Stimulated activated CD8-positive, alpha-beta memory T cell treated with anti-CD3 and anti-CD28 coated beads, Interleukin-12 subunit alpha, Interleukin-12 subunit beta, amount 100 ng/mL, for 4 hours (primary cell): ENCODE data around the gene CYB561A3.

Experiments
- DNase-seq: peaks from one replicate; pipeline ENCODE4 v3.0.0-alpha.2; 2020; ENCODE audit warnings: low read depth

The CYB561A3 gene

GRCh38 chr11:61369372-61370348 lies 8.0 kb upstream of the CYB561A3 start:
- no peak for DNase-seq

GRCh38 chr11:61368646-61369045 lies 7.0 kb upstream of the CYB561A3 start:
- no peak for DNase-seq

- no peak for DNase-seq
Measured at GRCh38 chr11:61367406-61367805, 5.7 kb upstream of the CYB561A3 start.

- no peak for DNase-seq
Measured at GRCh38 chr11:61364012-61364675, 2.5 kb upstream of the CYB561A3 start.

DNA sequence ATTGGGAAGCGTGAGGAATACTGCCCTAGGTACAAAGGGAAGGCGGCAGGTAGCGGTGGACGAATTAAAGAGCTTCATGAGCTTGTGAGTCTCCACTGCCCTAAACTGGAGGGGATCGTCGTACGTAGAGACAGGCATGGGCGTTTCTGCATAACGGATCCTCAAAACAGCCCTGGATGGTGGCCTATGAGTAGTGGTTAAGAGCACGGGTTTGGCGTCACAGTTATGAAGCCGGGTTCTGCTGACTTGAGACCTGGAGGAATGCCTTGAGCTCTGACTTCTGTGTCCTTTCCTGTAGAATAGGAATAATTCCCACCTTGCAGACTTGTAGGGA lies 827 bp upstream of the CYB561A3 start:
- no peak for DNase-seq

GRCh38 chr11:61361237-61361740 lies 393 bp downstream of the CYB561A3 start:
- no peak for DNase-seq

- no peak for DNase-seq
Measured at GRCh38 chr11:61359516-61359915, 2.2 kb downstream of the CYB561A3 start.

GRCh38 chr11:61358566-61358965 lies 3.1 kb downstream of the CYB561A3 start:
- no peak for DNase-seq

DNA sequence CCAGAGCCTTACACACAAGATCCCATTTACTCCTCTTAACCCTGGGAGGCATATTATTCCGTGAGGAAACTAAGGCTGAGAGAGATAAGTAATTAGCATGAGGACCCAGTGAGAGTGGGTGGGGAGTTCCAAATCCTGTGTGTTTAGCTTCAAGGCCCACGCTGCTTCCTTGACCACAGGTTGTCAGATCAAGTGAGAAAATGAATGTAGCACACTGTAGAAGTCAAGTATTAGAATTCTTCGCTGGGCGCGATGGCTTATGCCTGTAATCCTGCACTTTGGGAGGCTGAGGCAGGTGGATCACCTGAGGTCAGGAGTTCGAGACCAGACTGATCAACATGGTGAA lies 3.8 kb downstream of the CYB561A3 start:
- no peak for DNase-seq

GRCh38 chr11:61357233-61357893 lies 4.3 kb downstream of the CYB561A3 start:
- DNase-seq: no peak

- no peak for DNase-seq
Measured at GRCh38 chr11:61356706-61357105, 5.0 kb downstream of the CYB561A3 start.

GRCh38 chr11:61354208-61354607 lies 7.5 kb downstream of the CYB561A3 start:
- DNase-seq: no peak

- DNase-seq: no peak
Measured at GRCh38 chr11:61353131-61354067, 8.3 kb downstream of the CYB561A3 start.

GRCh38 chr11:61352038-61352437 lies 9.6 kb downstream of the CYB561A3 start:
- DNase-seq: no peak

- no peak for DNase-seq
Measured at GRCh38 chr11:61350803-61351202, 10.9 kb downstream of the CYB561A3 start.

DNA sequence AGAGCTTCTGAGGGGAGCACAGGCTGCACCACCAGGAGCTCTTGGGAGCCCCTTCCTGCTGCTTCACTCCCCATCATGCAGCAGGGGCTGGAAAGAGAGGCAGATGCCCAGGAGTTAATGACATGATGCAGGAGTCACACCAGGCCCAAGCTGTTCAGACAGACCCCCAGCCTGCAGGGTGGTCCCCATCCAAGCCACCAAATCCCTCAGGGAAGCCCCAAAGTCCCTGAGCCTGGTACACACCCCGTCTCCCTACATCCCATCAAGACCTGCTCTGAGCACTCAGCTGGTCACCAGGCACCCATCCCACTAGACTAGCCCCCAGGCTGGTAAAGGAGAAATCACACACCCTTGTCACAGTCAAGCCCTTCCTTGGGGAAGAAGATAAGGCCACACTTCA lies 11.3 kb downstream of the CYB561A3 start:
- DNase-seq: no peak

DNA sequence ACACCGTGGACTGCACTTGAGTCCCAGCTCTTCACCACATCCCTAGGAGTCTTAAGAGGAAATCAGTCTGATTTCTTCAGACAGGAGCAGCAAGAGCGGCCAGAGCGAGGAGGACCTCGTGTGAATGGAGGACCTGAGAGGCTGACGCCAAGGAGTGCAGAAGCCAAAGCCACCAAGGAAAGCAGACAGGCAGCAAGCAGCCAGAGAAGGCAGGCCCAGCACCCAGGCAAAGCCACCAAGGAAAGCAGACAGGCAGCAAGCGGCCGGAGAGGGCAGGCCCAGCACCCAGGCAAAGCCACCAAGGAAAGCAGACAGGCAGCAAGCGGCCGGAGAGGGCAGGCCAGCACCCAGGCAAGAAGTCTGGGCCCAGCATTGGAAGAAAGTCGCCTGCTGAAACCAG lies 11.8 kb downstream of the CYB561A3 start:
- no peak for DNase-seq

- no peak for DNase-seq
Measured at GRCh38 chr11:61349189-61349751, 12.4 kb downstream of the CYB561A3 start.

DNA sequence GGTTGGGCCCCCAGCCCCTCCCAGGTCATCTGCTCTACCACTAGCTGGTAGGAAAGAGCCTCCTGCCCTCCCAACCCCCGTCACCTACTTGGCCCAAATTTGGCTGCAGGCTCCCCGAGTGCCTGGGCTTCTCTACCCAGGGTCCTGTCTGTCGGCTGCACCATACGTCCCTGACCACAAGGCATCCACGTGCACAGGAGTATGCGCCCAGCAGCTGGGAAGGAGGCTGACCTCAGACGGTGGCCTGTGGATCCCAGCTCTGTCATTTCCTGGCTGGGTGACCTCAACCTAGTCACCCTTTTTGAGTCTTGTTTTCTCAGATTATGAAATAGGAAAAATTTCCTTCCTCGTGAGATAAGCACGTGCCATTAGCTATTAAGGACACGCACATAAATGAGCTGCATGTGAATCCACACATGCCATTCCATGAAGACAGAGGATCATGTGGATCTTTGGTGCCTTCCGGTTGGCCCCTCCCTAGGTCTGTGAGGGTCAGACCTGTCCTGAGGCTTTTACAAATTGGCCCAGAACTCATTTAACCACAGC lies 13.7 kb downstream of the CYB561A3 start:
- no peak for DNase-seq

GRCh38 chr11:61345954-61346843 lies 15.5 kb downstream of the CYB561A3 start:
- DNase-seq: no peak
